HepG2 (cell line): Measurements from ENCODE around the gene AEN. TPM values are rescaled to one million over a fixed set of nuclear protein-coding genes. Genes with fewer than 3 reads are reported as not detected.

Experiments
- ZBTB38 ChIP-seq: sonication (generic); formaldehyde crosslinking; IDR thresholded peaks from 2 replicates; pipeline ENCODE4 v1.5.1; 2020; ENCODE audit warnings: mild to moderate bottlenecking, missing genetic modification reagents
- ZNF12 ChIP-seq: sonication (generic); formaldehyde crosslinking; IDR thresholded peaks from 2 replicates; pipeline ENCODE4 v1.5.0; 2020; ENCODE audit warnings: missing genetic modification reagents
- ZNF317 ChIP-seq: sonication (generic); formaldehyde crosslinking; IDR thresholded peaks from 2 replicates; pipeline ENCODE4 v1.5.0; 2020; ENCODE audit warnings: mild to moderate bottlenecking, missing genetic modification reagents
- ZNF644 ChIP-seq: IDR thresholded peaks from 2 replicates; pipeline ENCODE4 v1.6.1; 2016; ENCODE audit warnings: low read depth
- ZNF724P ChIP-seq: sonication (generic); formaldehyde crosslinking; IDR thresholded peaks from 2 replicates; pipeline ENCODE4 v1.8.0; 2022; ENCODE audit warnings: missing genetic modification reagents, borderline replicate concordance
- ZNF747 ChIP-seq: sonication (generic); formaldehyde crosslinking; IDR thresholded peaks from 2 replicates; pipeline ENCODE4 v1.8.1; 2023; ENCODE audit warnings: missing genetic modification reagents, mild to moderate bottlenecking, borderline replicate concordance
- ZNF768 ChIP-seq: sonication (generic); formaldehyde crosslinking; IDR thresholded peaks from 2 replicates; pipeline ENCODE4 v1.4.0; 2020; ENCODE audit warnings: missing genetic modification reagents
- polyA plus RNA-seq, 8 experiments: library from polyadenylated mRNA; depleted of rRNA in 3 of 8; stranded (reverse) in 7 of 8; unstranded in 1 of 8; fragments of >200 nt; fragmentation: Illumina TruSeq in 4 of 8; extraction: Trizol in 4 of 8; gene quantifications; 2 replicates each; pipeline versions ENCODE4 v1.2.1 to v1.2.3, GENCODE V29; 2011 to 2016; ENCODE audit warnings: low read depth in 4 of 8, missing spikeins in 1 of 8, mixed read lengths in 1 of 8; ENCODE audit not compliant: insufficient read depth in 1 of 8
- total RNA-seq, 5 experiments: library from RNA; depleted of rRNA; stranded (reverse); fragments of >200 nt; fragmentation: Illumina TruSeq; extraction: Trizol; gene quantifications; 2 replicates each; pipeline ENCODE4 v1.2.3, GENCODE V29; 2016; ENCODE audit warnings: low read depth in 1 of 5
- TF ChIP-seq, protein P1 (sequence below): sonication (generic); formaldehyde crosslinking; IDR thresholded peaks from 2 replicates; pipeline ENCODE4 v1.5.1; 2020; ENCODE audit warnings: mild to moderate bottlenecking, missing genetic modification reagents
- TF ChIP-seq, protein P2 (sequence below), 2 experiments: IDR thresholded peaks; 2 replicates each; pipeline ENCODE4 v1.6.1; 2011 to 2012; ENCODE audit warnings: low read length in 2 of 2, borderline replicate concordance in 1 of 2, low read depth in 1 of 2, mild to moderate bottlenecking in 1 of 2, moderate library complexity in 1 of 2
- TF ChIP-seq, protein P3 (sequence below): sonication (generic); formaldehyde crosslinking; IDR thresholded peaks from 2 replicates; pipeline ENCODE4 v1.5.1; 2020; ENCODE audit warnings: missing genetic modification reagents, mild to moderate bottlenecking, borderline replicate concordance
- TF ChIP-seq, protein P4 (sequence below): sonication (generic); formaldehyde crosslinking; IDR thresholded peaks from 2 replicates; pipeline ENCODE4 v1.8.1; 2022; ENCODE audit warnings: mild to moderate bottlenecking, missing genetic modification reagents
- TF ChIP-seq, protein P5 (sequence below): IDR thresholded peaks from 2 replicates; pipeline ENCODE4 v1.4.0; 2020; ENCODE audit warnings: mild to moderate bottlenecking, missing genetic modification reagents

AEN gene
- total and polyA plus RNA-seq, 2 of the 13 experiments (the other 11 are each of a cell fraction or from before 2014, with no cell fraction given) = 51.3 to 118 TPM

DNA sequence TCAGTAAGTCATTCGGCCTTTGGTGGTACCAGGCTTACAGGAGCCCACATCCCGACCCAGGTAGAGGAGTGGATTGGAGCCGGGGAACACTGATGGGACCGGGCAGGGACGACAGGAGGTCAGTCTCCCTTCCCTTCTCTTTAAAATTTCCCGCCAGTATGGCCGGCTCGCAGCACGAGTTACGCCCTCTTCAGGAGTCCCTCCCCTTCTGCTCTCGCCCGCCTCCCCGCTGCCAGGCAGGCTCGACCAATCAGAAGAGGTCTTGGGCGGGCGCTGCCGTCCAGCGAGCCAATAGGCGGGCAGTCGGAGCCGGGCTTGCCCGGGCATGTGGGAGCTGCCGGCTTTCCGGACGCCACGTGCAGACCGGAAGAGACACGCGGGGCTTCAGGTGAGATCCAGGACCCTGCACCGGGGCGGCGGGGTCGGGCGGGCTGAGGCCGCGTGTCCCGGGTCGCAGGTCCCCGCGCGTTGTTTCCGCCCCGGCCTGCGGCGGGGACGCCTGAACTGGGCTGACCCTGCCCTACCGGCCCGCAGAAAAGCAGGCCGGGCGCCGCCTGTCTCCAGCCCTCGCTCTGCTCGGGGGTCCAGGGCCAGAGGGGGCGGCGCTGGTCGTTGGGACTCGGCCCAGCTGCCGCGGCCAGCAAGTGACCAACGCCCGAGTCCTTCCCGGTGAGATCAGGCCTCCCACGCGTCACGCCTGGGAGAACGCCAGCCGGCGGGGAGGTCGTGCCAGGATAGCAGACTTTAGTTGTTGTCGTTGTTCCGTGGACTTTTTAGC lies at the start of gene AEN (continued):
- TF ChIP-seq, protein P1, sequence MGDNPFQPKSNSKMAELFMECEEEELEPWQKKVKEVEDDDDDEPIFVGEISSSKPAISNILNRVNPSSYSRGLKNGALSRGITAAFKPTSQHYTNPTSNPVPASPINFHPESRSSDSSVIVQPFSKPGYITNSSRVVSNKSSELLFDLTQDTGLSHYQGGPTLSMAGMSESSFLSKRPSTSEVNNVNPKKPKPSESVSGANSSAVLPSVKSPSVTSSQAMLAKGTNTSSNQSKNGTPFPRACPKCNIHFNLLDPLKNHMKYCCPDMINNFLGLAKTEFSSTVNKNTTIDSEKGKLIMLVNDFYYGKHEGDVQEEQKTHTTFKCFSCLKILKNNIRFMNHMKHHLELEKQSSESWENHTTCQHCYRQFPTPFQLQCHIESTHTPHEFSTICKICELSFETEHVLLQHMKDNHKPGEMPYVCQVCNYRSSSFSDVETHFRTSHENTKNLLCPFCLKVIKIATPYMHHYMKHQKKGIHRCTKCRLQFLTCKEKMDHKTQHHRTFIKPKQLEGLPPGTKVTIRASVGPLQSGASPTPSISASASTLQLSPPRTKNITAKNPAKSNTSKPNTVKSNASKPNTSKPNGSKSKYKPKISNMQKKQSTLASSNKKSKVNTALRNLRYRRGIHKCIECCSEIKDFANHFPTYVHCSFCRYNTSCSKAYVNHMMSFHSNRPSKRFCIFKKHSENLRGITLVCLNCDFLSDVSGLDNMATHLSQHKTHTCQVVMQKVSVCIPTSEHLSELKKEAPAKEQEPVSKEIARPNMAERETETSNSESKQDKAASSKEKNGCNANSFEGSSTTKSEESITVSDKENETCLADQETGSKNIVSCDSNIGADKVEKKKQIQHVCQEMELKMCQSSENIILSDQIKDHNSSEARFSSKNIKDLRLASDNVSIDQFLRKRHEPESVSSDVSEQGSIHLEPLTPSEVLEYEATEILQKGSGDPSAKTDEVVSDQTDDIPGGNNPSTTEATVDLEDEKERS (CRISPR knock-in tag) = no peak
- TF ChIP-seq ZNF317 (CRISPR knock-in tag) (no peak), ZNF768 (CRISPR knock-in tag) (peak; percentile 54; the same call in 1 of the 2 replicates), ZNF644 (CRISPR knock-in tag) (no peak), ZNF12 (CRISPR knock-in tag) (no peak), ZNF747 (peak; percentile 70; the same call in 1 of the 2 replicates), ZNF724P (peak; percentile 95), ZBTB38 (CRISPR knock-in tag) (0 out of 2 replicates have a peak, but pooled peaks have one; percentile 20)
- TF ChIP-seq, protein P2, sequence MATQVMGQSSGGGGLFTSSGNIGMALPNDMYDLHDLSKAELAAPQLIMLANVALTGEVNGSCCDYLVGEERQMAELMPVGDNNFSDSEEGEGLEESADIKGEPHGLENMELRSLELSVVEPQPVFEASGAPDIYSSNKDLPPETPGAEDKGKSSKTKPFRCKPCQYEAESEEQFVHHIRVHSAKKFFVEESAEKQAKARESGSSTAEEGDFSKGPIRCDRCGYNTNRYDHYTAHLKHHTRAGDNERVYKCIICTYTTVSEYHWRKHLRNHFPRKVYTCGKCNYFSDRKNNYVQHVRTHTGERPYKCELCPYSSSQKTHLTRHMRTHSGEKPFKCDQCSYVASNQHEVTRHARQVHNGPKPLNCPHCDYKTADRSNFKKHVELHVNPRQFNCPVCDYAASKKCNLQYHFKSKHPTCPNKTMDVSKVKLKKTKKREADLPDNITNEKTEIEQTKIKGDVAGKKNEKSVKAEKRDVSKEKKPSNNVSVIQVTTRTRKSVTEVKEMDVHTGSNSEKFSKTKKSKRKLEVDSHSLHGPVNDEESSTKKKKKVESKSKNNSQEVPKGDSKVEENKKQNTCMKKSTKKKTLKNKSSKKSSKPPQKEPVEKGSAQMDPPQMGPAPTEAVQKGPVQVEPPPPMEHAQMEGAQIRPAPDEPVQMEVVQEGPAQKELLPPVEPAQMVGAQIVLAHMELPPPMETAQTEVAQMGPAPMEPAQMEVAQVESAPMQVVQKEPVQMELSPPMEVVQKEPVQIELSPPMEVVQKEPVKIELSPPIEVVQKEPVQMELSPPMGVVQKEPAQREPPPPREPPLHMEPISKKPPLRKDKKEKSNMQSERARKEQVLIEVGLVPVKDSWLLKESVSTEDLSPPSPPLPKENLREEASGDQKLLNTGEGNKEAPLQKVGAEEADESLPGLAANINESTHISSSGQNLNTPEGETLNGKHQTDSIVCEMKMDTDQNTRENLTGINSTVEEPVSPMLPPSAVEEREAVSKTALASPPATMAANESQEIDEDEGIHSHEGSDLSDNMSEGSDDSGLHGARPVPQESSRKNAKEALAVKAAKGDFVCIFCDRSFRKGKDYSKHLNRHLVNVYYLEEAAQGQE (IDR thresholded peaks at IDR 0.05; ENCODE audit: borderline replicate concordance in 1 of 2, low read depth in 1 of 2, low read length in 2 of 2) = peak in 1 of 2 experiments; percentile 37; a peak in 1 of 4 replicates
- TF ChIP-seq, protein P3, sequence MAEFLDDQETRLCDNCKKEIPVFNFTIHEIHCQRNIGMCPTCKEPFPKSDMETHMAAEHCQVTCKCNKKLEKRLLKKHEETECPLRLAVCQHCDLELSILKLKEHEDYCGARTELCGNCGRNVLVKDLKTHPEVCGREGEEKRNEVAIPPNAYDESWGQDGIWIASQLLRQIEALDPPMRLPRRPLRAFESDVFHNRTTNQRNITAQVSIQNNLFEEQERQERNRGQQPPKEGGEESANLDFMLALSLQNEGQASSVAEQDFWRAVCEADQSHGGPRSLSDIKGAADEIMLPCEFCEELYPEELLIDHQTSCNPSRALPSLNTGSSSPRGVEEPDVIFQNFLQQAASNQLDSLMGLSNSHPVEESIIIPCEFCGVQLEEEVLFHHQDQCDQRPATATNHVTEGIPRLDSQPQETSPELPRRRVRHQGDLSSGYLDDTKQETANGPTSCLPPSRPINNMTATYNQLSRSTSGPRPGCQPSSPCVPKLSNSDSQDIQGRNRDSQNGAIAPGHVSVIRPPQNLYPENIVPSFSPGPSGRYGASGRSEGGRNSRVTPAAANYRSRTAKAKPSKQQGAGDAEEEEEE (CRISPR knock-in tag) = no peak
- TF ChIP-seq, protein P4, sequence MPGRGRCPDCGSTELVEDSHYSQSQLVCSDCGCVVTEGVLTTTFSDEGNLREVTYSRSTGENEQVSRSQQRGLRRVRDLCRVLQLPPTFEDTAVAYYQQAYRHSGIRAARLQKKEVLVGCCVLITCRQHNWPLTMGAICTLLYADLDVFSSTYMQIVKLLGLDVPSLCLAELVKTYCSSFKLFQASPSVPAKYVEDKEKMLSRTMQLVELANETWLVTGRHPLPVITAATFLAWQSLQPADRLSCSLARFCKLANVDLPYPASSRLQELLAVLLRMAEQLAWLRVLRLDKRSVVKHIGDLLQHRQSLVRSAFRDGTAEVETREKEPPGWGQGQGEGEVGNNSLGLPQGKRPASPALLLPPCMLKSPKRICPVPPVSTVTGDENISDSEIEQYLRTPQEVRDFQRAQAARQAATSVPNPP (CRISPR knock-in tag) = no peak
- TF ChIP-seq, protein P5, sequence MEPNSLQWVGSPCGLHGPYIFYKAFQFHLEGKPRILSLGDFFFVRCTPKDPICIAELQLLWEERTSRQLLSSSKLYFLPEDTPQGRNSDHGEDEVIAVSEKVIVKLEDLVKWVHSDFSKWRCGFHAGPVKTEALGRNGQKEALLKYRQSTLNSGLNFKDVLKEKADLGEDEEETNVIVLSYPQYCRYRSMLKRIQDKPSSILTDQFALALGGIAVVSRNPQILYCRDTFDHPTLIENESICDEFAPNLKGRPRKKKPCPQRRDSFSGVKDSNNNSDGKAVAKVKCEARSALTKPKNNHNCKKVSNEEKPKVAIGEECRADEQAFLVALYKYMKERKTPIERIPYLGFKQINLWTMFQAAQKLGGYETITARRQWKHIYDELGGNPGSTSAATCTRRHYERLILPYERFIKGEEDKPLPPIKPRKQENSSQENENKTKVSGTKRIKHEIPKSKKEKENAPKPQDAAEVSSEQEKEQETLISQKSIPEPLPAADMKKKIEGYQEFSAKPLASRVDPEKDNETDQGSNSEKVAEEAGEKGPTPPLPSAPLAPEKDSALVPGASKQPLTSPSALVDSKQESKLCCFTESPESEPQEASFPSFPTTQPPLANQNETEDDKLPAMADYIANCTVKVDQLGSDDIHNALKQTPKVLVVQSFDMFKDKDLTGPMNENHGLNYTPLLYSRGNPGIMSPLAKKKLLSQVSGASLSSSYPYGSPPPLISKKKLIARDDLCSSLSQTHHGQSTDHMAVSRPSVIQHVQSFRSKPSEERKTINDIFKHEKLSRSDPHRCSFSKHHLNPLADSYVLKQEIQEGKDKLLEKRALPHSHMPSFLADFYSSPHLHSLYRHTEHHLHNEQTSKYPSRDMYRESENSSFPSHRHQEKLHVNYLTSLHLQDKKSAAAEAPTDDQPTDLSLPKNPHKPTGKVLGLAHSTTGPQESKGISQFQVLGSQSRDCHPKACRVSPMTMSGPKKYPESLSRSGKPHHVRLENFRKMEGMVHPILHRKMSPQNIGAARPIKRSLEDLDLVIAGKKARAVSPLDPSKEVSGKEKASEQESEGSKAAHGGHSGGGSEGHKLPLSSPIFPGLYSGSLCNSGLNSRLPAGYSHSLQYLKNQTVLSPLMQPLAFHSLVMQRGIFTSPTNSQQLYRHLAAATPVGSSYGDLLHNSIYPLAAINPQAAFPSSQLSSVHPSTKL (CRISPR knock-in tag) = peak; percentile 51; the same call in 1 of the 2 replicates
